ENCODE data around the gene MYH6. TPM values are rescaled to one million over a fixed set of nuclear protein-coding genes. Genes with fewer than 3 reads are reported as not detected.

The MYH6 gene
- total and polyA plus RNA-seq, 2 donors (not counting 1 experiment from before 2014, with no cell fraction given) = not detected

DNA sequence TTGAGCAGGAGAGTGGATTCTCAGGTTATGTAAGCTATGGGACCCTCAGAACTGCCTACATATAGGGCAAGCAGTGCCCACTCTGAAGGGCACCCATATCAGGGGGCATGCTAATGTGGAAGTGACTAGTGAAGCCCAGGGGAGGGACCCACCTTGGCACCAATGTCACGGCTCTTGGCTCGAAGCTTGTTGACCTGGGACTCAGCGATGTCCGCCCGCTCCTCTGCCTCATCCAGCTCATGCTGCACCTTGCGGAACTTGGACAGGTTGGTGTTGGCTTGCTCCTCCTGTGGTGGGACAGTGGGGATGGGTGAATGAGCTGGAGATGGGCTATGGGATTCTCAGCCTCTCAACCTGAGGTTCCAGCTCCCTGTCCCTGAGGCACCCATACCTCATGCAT is 25.8 kb downstream of the MYH6 start:
- no peaks in the 10 kb centered on the region for H3K4me1 Mint-ChIP-seq
- H3K9me3 ChIP-seq (ENCODE audit: control extremely low read depth in 1 of 3, control insufficient read depth in 2 of 3, insufficient read depth in 1 of 3, low read length in 2 of 3) = no peaks in the 10 kb centered on the region
- no peak overlapping the region for H3K4me2 ChIP-seq (replicated peaks; ENCODE audit: low read depth, low read length, poor library complexity, severe bottlenecking)
- DNase-seq (no peak), ATAC-seq (ENCODE audit: low read depth) (no peak)
- CTCF ChIA-PET = interaction anchor here (1.0 to 8.7 kb wide), 3 partner anchors 8 to 262 kb away, joined by 3 to 129 read pairs (median 48); no protein-coding TSS in a partner anchor
- no peak overlapping the region for H3K27ac Mint-ChIP-seq
- WGBS (ENCODE audit: insufficient coverage) = 90% methylated on average over 2 of the region's 6 CpGs
- H3K9ac ChIP-seq (ENCODE audit: low read length) = no peak overlapping the region
- POLR2A ChIA-PET = no interaction called here
- no peak overlapping the region for H3K4me3 Mint-ChIP-seq
- intact Hi-C loops (cut with micrococcal nuclease) = no loop called here
- H3K4me3 ChIP-seq (ENCODE audit: control extremely low read depth in 1 of 5, extremely low read depth in 1 of 5, insufficient read depth in 1 of 5, low read depth in 2 of 5, low read length in 4 of 5) = no peak overlapping the region
- H4K20me1 ChIP-seq (ENCODE audit: control insufficient read depth, insufficient read depth, low read length, poor library complexity, severe bottlenecking) = no peaks in the 10 kb centered on the region
- no peak overlapping the region for H3K27ac ChIP-seq (ENCODE audit: low read length in 2 of 2)
- H3K79me2 ChIP-seq (ENCODE audit: control insufficient read depth, insufficient read depth, low read length) = no peaks in the 10 kb centered on the region
- H3K4me1 ChIP-seq (ENCODE audit: control insufficient read depth in 2 of 2, insufficient read depth in 2 of 2, low read length in 2 of 2) = no peaks in the 10 kb centered on the region
- H3K36me3 ChIP-seq (replicated peaks in 1 of 2; ENCODE audit: control extremely low read depth in 1 of 2, control insufficient read depth in 1 of 2, extremely low read depth in 1 of 2, insufficient read depth in 2 of 2, low read length in 1 of 2) = no peaks in the 10 kb centered on the region
- H3K27me3 ChIP-seq (replicated peaks in 1 of 4; ENCODE audit: control extremely low read depth in 1 of 4, control insufficient read depth in 3 of 4, insufficient read depth in 4 of 4, low read length in 3 of 4) = peaks cover 0 to 16% (median 0%) of the 10 kb centered on the region in 4 experiments
- H3K9me3 Mint-ChIP-seq (ENCODE audit: insufficient read depth) = no peaks in the 10 kb centered on the region
- no peak overlapping the region for H2AFZ ChIP-seq (ENCODE audit: insufficient read depth, low read depth, low read length, poor library complexity, severe bottlenecking)
- H3K27me3 Mint-ChIP-seq = peaks cover 31% of the 10 kb centered on the region
- no peak for TF ChIP-seq EZH2 (IDR thresholded peaks at IDR 0.05; ENCODE audit: borderline replicate concordance, insufficient read depth, low read depth, low read length, poor library complexity, severe bottlenecking)
- TF ChIP-seq, protein P1, sequence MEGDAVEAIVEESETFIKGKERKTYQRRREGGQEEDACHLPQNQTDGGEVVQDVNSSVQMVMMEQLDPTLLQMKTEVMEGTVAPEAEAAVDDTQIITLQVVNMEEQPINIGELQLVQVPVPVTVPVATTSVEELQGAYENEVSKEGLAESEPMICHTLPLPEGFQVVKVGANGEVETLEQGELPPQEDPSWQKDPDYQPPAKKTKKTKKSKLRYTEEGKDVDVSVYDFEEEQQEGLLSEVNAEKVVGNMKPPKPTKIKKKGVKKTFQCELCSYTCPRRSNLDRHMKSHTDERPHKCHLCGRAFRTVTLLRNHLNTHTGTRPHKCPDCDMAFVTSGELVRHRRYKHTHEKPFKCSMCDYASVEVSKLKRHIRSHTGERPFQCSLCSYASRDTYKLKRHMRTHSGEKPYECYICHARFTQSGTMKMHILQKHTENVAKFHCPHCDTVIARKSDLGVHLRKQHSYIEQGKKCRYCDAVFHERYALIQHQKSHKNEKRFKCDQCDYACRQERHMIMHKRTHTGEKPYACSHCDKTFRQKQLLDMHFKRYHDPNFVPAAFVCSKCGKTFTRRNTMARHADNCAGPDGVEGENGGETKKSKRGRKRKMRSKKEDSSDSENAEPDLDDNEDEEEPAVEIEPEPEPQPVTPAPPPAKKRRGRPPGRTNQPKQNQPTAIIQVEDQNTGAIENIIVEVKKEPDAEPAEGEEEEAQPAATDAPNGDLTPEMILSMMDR (IDR thresholded peaks at IDR 0.05) = no peak

DNA sequence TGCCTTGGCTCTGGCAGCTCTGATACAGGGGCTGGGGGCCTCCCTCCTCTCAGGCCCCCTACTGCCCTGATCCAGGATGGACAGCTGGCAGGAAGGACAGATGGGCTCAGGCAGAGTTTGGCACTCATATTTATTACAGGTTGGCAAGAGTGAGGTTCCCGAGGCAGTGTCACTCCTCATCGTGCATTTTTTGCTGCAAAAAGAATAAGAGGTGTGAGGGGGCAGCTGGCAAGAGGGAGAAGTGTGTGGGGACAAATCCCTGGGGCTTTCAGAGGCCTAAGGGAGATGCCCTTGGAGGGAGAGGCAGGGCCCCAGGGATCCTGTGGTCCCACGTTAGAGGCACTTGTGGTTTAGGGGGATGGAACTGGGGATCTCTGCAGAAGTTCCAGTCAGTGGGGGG is 26.2 kb downstream of the MYH6 start:
- Histone ChIP-seq H3K27ac (ENCODE audit: low read length in 2 of 2) (no peak overlapping the region), H4K20me1 (ENCODE audit: control insufficient read depth, insufficient read depth, low read length, poor library complexity, severe bottlenecking) (no peaks in the 10 kb centered on the region), H2AFZ (ENCODE audit: insufficient read depth, low read depth, low read length, poor library complexity, severe bottlenecking) (no peak overlapping the region), H3K9me3 (ENCODE audit: control extremely low read depth in 1 of 3, control insufficient read depth in 2 of 3, insufficient read depth in 1 of 3, low read length in 2 of 3) (no peaks in the 10 kb centered on the region), H3K4me1 (ENCODE audit: control insufficient read depth in 2 of 2, insufficient read depth in 2 of 2, low read length in 2 of 2) (no peaks in the 10 kb centered on the region), H3K79me2 (ENCODE audit: control insufficient read depth, insufficient read depth, low read length) (no peaks in the 10 kb centered on the region), H3K36me3 (replicated peaks in 1 of 2; ENCODE audit: control extremely low read depth in 1 of 2, control insufficient read depth in 1 of 2, extremely low read depth in 1 of 2, insufficient read depth in 2 of 2, low read length in 1 of 2) (no peaks in the 10 kb centered on the region), H3K4me3 (ENCODE audit: control extremely low read depth in 1 of 5, extremely low read depth in 1 of 5, insufficient read depth in 1 of 5, low read depth in 2 of 5, low read length in 4 of 5) (no peak overlapping the region), H3K9ac (ENCODE audit: low read length) (no peak overlapping the region), H3K27me3 (replicated peaks in 1 of 4; ENCODE audit: control extremely low read depth in 1 of 4, control insufficient read depth in 3 of 4, insufficient read depth in 4 of 4, low read length in 3 of 4) (peaks cover 0 to 16% (median 0%) of the 10 kb centered on the region in 4 experiments), H3K4me2 (replicated peaks; ENCODE audit: low read depth, low read length, poor library complexity, severe bottlenecking) (no peak overlapping the region)
- Mint-ChIP-seq H3K27ac (no peak overlapping the region), H3K4me3 (no peak overlapping the region), H3K9me3 (ENCODE audit: insufficient read depth) (no peaks in the 10 kb centered on the region), H3K27me3 (peaks cover 28% of the 10 kb centered on the region), H3K4me1 (no peaks in the 10 kb centered on the region)
- no peak for DNase-seq
- POLR2A ChIA-PET = no interaction called here
- intact Hi-C loops (cut with micrococcal nuclease) = no loop called here
- CTCF ChIA-PET = interaction anchor here (5.7 to 8.7 kb wide), 2 partner anchors 114 to 261 kb away, joined by 48 to 129 read pairs; no protein-coding TSS in a partner anchor
- TF ChIP-seq, protein P1 (IDR thresholded peaks at IDR 0.05) = no peak
- TF ChIP-seq EZH2 (IDR thresholded peaks at IDR 0.05; ENCODE audit: borderline replicate concordance, insufficient read depth, low read depth, low read length, poor library complexity, severe bottlenecking) = no peak
- no peak for ATAC-seq (ENCODE audit: low read depth)
- WGBS (ENCODE audit: insufficient coverage) = 13% methylated on average over 3 of the region's 3 CpGs
